ENCODE measurements around the gene PPP4C. TPM values are rescaled to one million over a fixed set of nuclear protein-coding genes. Genes with fewer than 3 reads are reported as not detected.

PPP4C gene
- total RNA-seq, 1 donor from 2014 or later = 53.1 TPM

- DNase-seq = no peak
These were observed 6.8 kb downstream of the PPP4C start for GRCh38 chr16:30082545-30083090.

GRCh38 chr16:30083216-30084055, 7.6 kb downstream of the PPP4C start:
- no peak for DNase-seq

GRCh38 chr16:30084096-30084815, 8.5 kb downstream of the PPP4C start:
- DNase-seq = no peak

- no peak for DNase-seq
These were observed 9.0 kb downstream of the PPP4C start for GRCh38 chr16:30084816-30085159.

- no peak for DNase-seq
These were observed 9.5 kb downstream of the PPP4C start for GRCh38 chr16:30085247-30085646.

GRCh38 chr16:30085820-30086219, 10.0 kb downstream of the PPP4C start:
- no peak for DNase-seq

- DNase-seq = no peak
These were observed 10.7 kb downstream of the PPP4C start for GRCh38 chr16:30086291-30087140.

- DNase-seq = no peak
These were observed 11.5 kb downstream of the PPP4C start for GRCh38 chr16:30087181-30087898.

- DNase-seq = no peak
These were observed 12.5 kb downstream of the PPP4C start for GRCh38 chr16:30088237-30088831.

GRCh38 chr16:30088832-30089624, 13.2 kb downstream of the PPP4C start:
- no peak for DNase-seq

GRCh38 chr16:30090610-30091331, 15.0 kb downstream of the PPP4C start:
- DNase-seq = no peak

GRCh38 chr16:30091474-30092372, 15.9 kb downstream of the PPP4C start, which contains the start of gene TBX6:
Gene TBX6 (minus strand): TSS chr16:30091924. CDS start chr16:30091193, 731 bp downstream.
- peak; percentile 85 for DNase-seq

- DNase-seq = peak; percentile 63
These were observed 16.7 kb downstream of the PPP4C start for GRCh38 chr16:30092373-30093010.

GRCh38 chr16:30094541-30095165, 18.9 kb downstream of the PPP4C start:
- DNase-seq = no peak

GRCh38 chr16:30095166-30096078, 19.6 kb downstream of the PPP4C start:
- DNase-seq = no peak

- peak; percentile 68 for DNase-seq
These were observed 20.5 kb downstream of the PPP4C start, which contains the start of gene YPEL3 for GRCh38 chr16:30096105-30096861. Gene YPEL3 (minus strand): TSS chr16:30096213. CDS start chr16:30095482, 731 bp downstream.

All from skin of body (tissue), 2 donors.